Measurements from ENCODE around the gene DTNBP1.

DTNBP1 gene

GRCh38 chr6:15479761-15480160 is 183.1 kb downstream of the DTNBP1 start:
- no peak for DNase-seq (ENCODE audit: low read depth)

- no peak for DNase-seq (ENCODE audit: low read depth)
Observed at GRCh38 chr6:15477746-15478145, 185.1 kb downstream of the DTNBP1 start.

GRCh38 chr6:15476631-15477380 is 186.0 kb downstream of the DTNBP1 start:
- DNase-seq (ENCODE audit: low read depth) = no peak

- no peak for DNase-seq (ENCODE audit: low read depth)
Observed at GRCh38 chr6:15475872-15476271, 187.0 kb downstream of the DTNBP1 start.

- DNase-seq (ENCODE audit: low read depth) = no peak
Observed at GRCh38 chr6:15475261-15475660, 187.6 kb downstream of the DTNBP1 start.

- no peak for DNase-seq (ENCODE audit: low read depth)
Observed at GRCh38 chr6:15474196-15474595, 188.6 kb downstream of the DTNBP1 start.

- no peak for DNase-seq (ENCODE audit: low read depth)
Observed at GRCh38 chr6:15473741-15474161, 189.1 kb downstream of the DTNBP1 start.

GRCh38 chr6:15473174-15473573 is 189.7 kb downstream of the DTNBP1 start:
- no peak for DNase-seq (ENCODE audit: low read depth)
